Right lobe of liver (tissue), 6 donors: Measurements from ENCODE around the gene MYH15. TPM values are rescaled to one million over a fixed set of nuclear protein-coding genes. Genes with fewer than 3 reads are reported as not detected.
"Not testable (repeated sequence)": the region's sequence is repeated elsewhere in the genome, so short reads cannot be mapped to it uniquely, and the experiment has no call there.

Experiments used
- ATAC-seq, 4 donors: fragments of 200-7000 bp; cut with Tn5 transposase; one replicate each; pipeline ENCODE4 v1.9.1; 2020; ENCODE audit warnings: mild to moderate bottlenecking in 4 of 4, moderate library complexity in 4 of 4
- DNase-seq, 3 donors: peaks; one replicate each; pipeline ENCODE4 v3.0.0-alpha.2; 2020
- H3K27ac ChIP-seq, 3 donors: fragments of 200-600 bp; one replicate each; pipeline ENCODE4 v1.8.0; 2022
- H3K27me3 ChIP-seq, 2 donors: fragments of 200-600 bp; one replicate each; pipeline ENCODE4 v1.8.0; 2022
- H3K36me3 ChIP-seq, 4 donors: fragments of 200-600 bp; sonication (generic) in 1 of 4; one replicate each; pipeline versions ENCODE4 v1.5.1 to v1.8.0; 2017 to 2022; ENCODE audit warnings: control low read depth in 1 of 4
- H3K4me1 ChIP-seq, 4 donors: fragments of 200-600 bp; sonication (generic) in 1 of 4; one replicate each; pipeline versions ENCODE4 v1.5.1 to v1.8.0; 2017 to 2022; ENCODE audit warnings: control low read depth in 1 of 4
- H3K4me3 ChIP-seq, 3 donors: fragments of 200-600 bp; one replicate each; pipeline ENCODE4 v1.8.0; 2022
- H3K9me3 ChIP-seq, 4 donors: fragments of 200-600 bp; sonication (generic) in 1 of 4; one replicate each; pipeline versions ENCODE4 v1.5.1 to v1.8.0; 2017 to 2022; ENCODE audit warnings: control low read depth in 1 of 4
- CTCF ChIP-seq, 4 donors: fragments of 200-600 bp in 3 of 4; fragments of 450-650 bp in 1 of 4; IDR thresholded peaks; one replicate each; pipeline versions ENCODE4 v1.5.1 to v1.8.0; 2016 to 2022; ENCODE audit warnings: antibody characterized with exemption in 4 of 4, mild to moderate bottlenecking in 2 of 4
- POLR2A ChIP-seq: fragments of 450-650 bp; IDR thresholded peaks from one replicate; pipeline ENCODE4 v1.6.1; 2017; ENCODE audit warnings: antibody characterized with exemption, mild to moderate bottlenecking
- WGBS: methylation state at CpG from one replicate; pipeline ENCODE4 v1.1.6; 2018; ENCODE audit warnings: low coverage, low lambda C conversion rate; ENCODE audit not compliant: insufficient coverage; ENCODE audit errors: missing lambda C conversion rate; 5-methylcytosine and 5-hydroxymethylcytosine counted together
- intact Hi-C, 2 donors: fragments of 100-400 bp; cut with DNase I; formaldehyde crosslinking; loops; one replicate each; pipeline versions ENCODE4 v1.11.2 to v1.14.1; 2022
- total RNA-seq, 6 experiments: library from RNA; depleted of rRNA in 2 of 6; stranded (reverse); fragments of >200 nt in 2 of 6; fragmentation: NEBNext Ultra II Directional in 3 of 6; extraction: Animal tissue kit (Norgen Biotek cat#: 25700) in 3 of 6; gene quantifications; one replicate each; pipeline versions ENCODE4 v1.1.0 to v1.2.4, GENCODE V29; 2016 to 2023
- donor health status: DM: no; HTN: yes; CAD: no.
- donor health status: DM: no; HTN: no; CAD: no.
- donor health status: DM: no; HTN: no; CAD: no.
- donor health status: DM: no; HTN: yes; CAD: no.
- donor health status: DM: no; HTN: yes; CAD: no.

MYH15 gene
- total RNA-seq, 6 experiments from 2014 or later: not detected

DNA sequence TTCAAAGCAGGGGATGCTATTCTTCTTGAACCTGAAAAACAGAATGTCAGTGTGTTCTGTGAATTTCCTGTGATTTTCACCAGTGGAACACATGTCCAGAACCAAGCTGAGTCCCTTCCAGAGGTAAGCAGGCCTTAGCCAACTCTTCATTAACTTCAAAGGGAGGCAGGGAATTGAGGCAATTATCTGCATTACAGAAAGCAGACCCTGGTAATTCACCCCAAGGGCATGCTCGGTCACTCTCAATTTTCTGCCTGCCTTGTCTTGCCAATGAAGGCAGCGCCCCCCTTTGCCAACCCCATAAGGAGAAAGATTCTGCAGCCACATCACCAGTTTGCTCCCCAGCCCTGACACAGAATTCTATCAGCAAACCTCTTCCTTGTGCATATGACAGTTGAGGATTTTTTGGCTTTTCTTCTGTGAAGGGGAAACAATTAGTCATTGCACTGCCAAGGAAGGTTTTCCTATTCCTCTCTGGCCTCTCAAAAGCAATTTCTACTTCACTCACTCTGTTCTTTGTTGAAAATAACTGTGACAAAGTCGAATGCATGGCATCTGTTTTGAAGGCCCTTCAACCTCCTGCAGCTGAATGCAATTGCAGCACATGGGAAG, 128.8 kb downstream of the MYH15 start:
- H3K36me3 ChIP-seq: no peaks in the 10 kb centered on the region
- no peaks in the 10 kb centered on the region for H3K9me3 ChIP-seq
- WGBS: 45% methylated on average over 3 of the region's 3 CpGs
- no peak for TF ChIP-seq POLR2A
- no peak for TF ChIP-seq CTCF (IDR thresholded peaks at IDR 0.05)
- no peak for DNase-seq
- no peak overlapping the region for H3K4me3 ChIP-seq
- no peaks in the 10 kb centered on the region for H3K4me1 ChIP-seq
- H3K27ac ChIP-seq: no peak overlapping the region
- ATAC-seq: no peak
- no peaks in the 10 kb centered on the region for H3K27me3 ChIP-seq
- intact Hi-C loops: no loop called here

DNA sequence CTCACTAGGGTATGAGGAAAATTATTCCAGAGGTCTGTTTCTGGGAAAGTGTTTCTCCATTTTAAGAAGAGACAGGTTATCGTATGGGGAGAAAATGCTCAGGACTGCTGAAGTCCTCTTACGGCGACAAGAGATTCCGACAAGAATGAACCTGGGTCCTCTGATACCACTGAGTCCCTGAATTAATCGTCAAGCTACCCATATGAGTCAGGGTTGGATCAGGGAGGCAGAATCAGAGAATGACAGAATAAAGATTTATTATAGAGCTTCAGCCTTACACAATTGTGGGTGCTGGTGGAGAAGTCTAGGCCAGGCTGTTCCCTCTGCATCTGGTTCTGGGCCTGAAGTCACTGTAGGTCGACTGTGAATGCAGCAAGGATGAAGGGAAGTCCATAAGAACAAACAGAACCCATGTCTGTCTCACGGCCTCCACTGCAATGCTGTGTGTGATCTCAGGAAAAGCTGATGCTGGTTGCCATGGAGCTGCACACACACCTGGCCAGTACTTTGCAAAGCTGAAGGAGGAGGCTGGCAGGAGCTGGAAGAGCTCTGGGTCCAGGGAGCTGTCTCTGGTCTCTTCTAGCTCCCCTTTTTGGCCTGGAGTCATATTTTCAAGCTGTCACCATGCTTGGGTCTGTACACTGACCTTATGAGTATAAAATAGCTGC, 130.1 kb downstream of the MYH15 start:
- H3K4me1 ChIP-seq: no peaks in the 10 kb centered on the region
- no peaks in the 10 kb centered on the region for H3K9me3 ChIP-seq
- no peak overlapping the region for H3K27ac ChIP-seq
- WGBS: 70% methylated on average over 7 of the region's 7 CpGs
- H3K27me3 ChIP-seq: no peaks in the 10 kb centered on the region
- TF ChIP-seq POLR2A: no peak
- intact Hi-C loops: no loop called here
- no peaks in the 10 kb centered on the region for H3K36me3 ChIP-seq
- no peak overlapping the region for H3K4me3 ChIP-seq
- no peak for ATAC-seq
- no peak for DNase-seq

DNA sequence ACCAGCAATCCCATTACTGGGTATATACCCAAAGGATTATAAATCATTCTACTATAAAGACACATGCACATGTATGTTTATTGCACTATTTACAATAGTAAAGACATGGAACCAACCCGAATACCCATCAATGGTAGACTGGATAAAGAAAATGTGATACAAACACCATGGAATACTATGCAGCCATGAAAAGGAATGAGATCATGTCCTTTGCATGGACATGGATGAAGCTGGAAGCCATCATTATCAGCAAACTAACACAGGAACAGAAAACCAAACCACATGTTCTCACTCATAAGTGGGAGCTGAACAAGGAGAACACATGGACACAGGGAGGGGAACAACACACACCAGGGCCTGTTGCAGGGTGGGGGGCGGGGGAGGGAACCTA, 131.4 kb downstream of the MYH15 start:
- H3K9me3 ChIP-seq, intact Hi-C loops, H3K36me3 ChIP-seq, H3K27ac ChIP-seq, H3K4me3 ChIP-seq, ATAC-seq, H3K4me1 ChIP-seq, H3K27me3 ChIP-seq, DNase-seq: not testable (repeated sequence)
- WGBS: 89% methylated on average over 2 of the region's 2 CpGs

GRCh38 chr3:108378153-108378951, 132.0 kb downstream of the MYH15 start:
- intact Hi-C loops: no loop called here
- H3K27me3 ChIP-seq: no peaks in the 10 kb centered on the region
- DNase-seq: no peak
- no peaks in the 10 kb centered on the region for H3K36me3 ChIP-seq
- WGBS: 87% methylated on average over 4 of the region's 4 CpGs
- H3K4me1 ChIP-seq: no peaks in the 10 kb centered on the region
- no peak overlapping the region for H3K27ac ChIP-seq
- TF ChIP-seq POLR2A: no peak
- TF ChIP-seq CTCF (IDR thresholded peaks at IDR 0.05): no peak
- ATAC-seq: no peak
- no peak overlapping the region for H3K4me3 ChIP-seq
- no peaks in the 10 kb centered on the region for H3K9me3 ChIP-seq

- Histone ChIP-seq H3K27me3 (no peaks in the 10 kb centered on the region), H3K4me1 (no peaks in the 10 kb centered on the region), H3K9me3 (no peaks in the 10 kb centered on the region), H3K27ac (no peak overlapping the region), H3K4me3 (no peak overlapping the region), H3K36me3 (no peaks in the 10 kb centered on the region)
- ATAC-seq (no peak), DNase-seq (no peak)
- WGBS: 57% methylated on average over 1 of the region's 1 CpG
- intact Hi-C loops: no loop called here
- TF ChIP-seq CTCF (IDR thresholded peaks at IDR 0.05): no peak
- TF ChIP-seq POLR2A: no peak
Measured at GRCh38 chr3:108377384-108377783, 133.0 kb downstream of the MYH15 start.
